ENCODE data around the gene SCN10A.

SCN10A gene

GRCh38 chr3:38816026-38816425 is at the start of gene SCN10A:
Gene SCN10A (minus strand): TSS chr3:38816217. CDS start chr3:38794010, 22,207 bp downstream.
- Histone ChIP-seq H3K27ac (no peak within 1 kb of the TSS), H3K4me3 (no peak within 1 kb of the TSS)
- no peak for TF ChIP-seq CTCF (IDR thresholded peaks at IDR 0.05)
- DNase-seq (ENCODE audit: low spot score), result no peak

GRCh38 chr3:38853011-38853410 is 37.0 kb upstream of the SCN10A start:
- DNase-seq (ENCODE audit: low spot score), result no peak
- Histone ChIP-seq H3K27ac (no peak overlapping the region), H3K4me3 (no peak overlapping the region)
- no peak for TF ChIP-seq CTCF (IDR thresholded peaks at IDR 0.05)

GRCh38 chr3:38843898-38844297 is 27.9 kb upstream of the SCN10A start:
- DNase-seq (ENCODE audit: low spot score), result no peak
- Histone ChIP-seq H3K4me3 (no peak overlapping the region), H3K27ac (no peak overlapping the region)
- TF ChIP-seq CTCF (IDR thresholded peaks at IDR 0.05), result no peak

- no peak overlapping the region for H3K4me3 ChIP-seq
- no peak overlapping the region for H3K27ac ChIP-seq
- no peak for TF ChIP-seq CTCF (IDR thresholded peaks at IDR 0.05)
- no peak for DNase-seq (ENCODE audit: low spot score)
Observed at GRCh38 chr3:38842266-38842965, 26.4 kb upstream of the SCN10A start.

- no peak for DNase-seq (ENCODE audit: low spot score)
- no peak for TF ChIP-seq CTCF (IDR thresholded peaks at IDR 0.05)
- H3K27ac ChIP-seq, result no peak overlapping the region
Observed at GRCh38 chr3:38840987-38841386, 25.0 kb upstream of the SCN10A start.

GRCh38 chr3:38837358-38837757 is 21.3 kb upstream of the SCN10A start:
- H3K27ac ChIP-seq, result no peak overlapping the region
- DNase-seq (ENCODE audit: low spot score), result no peak
- H3K4me3 ChIP-seq, result no peak overlapping the region
- TF ChIP-seq CTCF (IDR thresholded peaks at IDR 0.05), result no peak

More at GRCh38 chr3:38840987-38841386, 25.0 kb upstream of the SCN10A start:
- no peak overlapping the region for H3K4me3 ChIP-seq

- H3K27ac ChIP-seq, result no peak overlapping the region
- no peak for TF ChIP-seq CTCF (IDR thresholded peaks at IDR 0.05)
- DNase-seq (ENCODE audit: low spot score), result no peak
- no peak overlapping the region for H3K4me3 ChIP-seq
Observed at GRCh38 chr3:38836561-38836960, 20.5 kb upstream of the SCN10A start.

All from coronary artery (tissue), 2 donors.